ENCODE measurements around the gene ROR1. TPM values are rescaled to one million over a fixed set of nuclear protein-coding genes. Genes with fewer than 3 reads are reported as not detected.

The ROR1 gene
- total RNA-seq, 4 donors from 2014 or later = 2.6 to 37.6 (median 11.5) TPM

DNA sequence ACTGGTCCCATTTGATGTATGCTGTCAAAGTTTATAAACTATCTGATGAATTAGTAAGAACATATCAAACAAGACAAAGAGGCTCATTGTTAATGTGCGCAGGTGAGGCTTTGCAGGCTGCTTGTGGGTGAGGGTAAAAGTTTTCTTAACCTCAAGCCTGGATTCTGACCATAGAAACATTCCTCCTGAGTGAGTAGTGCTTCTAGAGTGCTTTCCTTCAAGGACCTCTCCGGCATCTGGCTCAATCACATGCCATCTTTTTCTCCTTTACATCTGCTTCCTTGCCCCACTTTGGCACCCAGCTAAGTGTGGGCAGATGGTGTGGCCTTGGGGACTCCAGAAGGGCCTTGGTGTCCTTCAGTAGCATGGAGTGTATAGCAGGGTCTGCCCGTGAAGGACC lies 104.0 kb downstream of the ROR1 start:
- DNase-seq = no peak
- Histone ChIP-seq H3K27me3 (no peaks in the 10 kb centered on the region), H3K4me1 (no peaks in the 10 kb centered on the region), H3K36me3 (no peaks in the 10 kb centered on the region), H3K4me3 (no peak overlapping the region), H3K9me3 (no peaks in the 10 kb centered on the region), H3K27ac (no peak overlapping the region)
- TF ChIP-seq, protein P1, sequence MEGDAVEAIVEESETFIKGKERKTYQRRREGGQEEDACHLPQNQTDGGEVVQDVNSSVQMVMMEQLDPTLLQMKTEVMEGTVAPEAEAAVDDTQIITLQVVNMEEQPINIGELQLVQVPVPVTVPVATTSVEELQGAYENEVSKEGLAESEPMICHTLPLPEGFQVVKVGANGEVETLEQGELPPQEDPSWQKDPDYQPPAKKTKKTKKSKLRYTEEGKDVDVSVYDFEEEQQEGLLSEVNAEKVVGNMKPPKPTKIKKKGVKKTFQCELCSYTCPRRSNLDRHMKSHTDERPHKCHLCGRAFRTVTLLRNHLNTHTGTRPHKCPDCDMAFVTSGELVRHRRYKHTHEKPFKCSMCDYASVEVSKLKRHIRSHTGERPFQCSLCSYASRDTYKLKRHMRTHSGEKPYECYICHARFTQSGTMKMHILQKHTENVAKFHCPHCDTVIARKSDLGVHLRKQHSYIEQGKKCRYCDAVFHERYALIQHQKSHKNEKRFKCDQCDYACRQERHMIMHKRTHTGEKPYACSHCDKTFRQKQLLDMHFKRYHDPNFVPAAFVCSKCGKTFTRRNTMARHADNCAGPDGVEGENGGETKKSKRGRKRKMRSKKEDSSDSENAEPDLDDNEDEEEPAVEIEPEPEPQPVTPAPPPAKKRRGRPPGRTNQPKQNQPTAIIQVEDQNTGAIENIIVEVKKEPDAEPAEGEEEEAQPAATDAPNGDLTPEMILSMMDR (IDR thresholded peaks at IDR 0.05) = no peak
- intact Hi-C loops (cut with DNase I; ENCODE audit: low total_unique reads) = no loop called here

DNA sequence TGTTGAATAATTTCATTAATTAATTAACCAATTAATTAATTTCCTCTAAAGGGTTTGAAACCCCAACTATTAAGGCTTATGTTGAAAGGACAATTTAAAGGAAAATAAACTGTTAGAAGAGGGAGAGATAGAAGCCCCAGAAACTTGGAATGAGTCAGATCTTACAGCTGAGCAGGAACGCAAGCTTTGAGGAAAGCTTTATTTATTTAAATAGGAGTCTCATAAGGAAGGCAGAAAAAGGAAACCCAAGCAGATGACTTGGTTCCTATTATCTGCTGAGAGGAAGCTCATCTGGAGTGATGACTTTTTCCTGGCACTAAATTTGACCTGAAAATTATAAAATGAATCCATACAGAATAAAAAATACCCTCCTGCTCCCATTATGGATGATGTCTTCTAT lies 105.1 kb downstream of the ROR1 start:
- Histone ChIP-seq H3K4me3 (no peak overlapping the region), H3K9me3 (no peaks in the 10 kb centered on the region), H3K27ac (no peak overlapping the region), H3K4me1 (no peaks in the 10 kb centered on the region), H3K27me3 (no peaks in the 10 kb centered on the region), H3K36me3 (no peaks in the 10 kb centered on the region)
- TF ChIP-seq POLR2A (IDR thresholded peaks at IDR 0.05) = no peak
- TF ChIP-seq, protein P1 (IDR thresholded peaks at IDR 0.05) = no peak
- intact Hi-C loops (cut with DNase I; ENCODE audit: low total_unique reads) = no loop called here
- no peak for DNase-seq

DNA sequence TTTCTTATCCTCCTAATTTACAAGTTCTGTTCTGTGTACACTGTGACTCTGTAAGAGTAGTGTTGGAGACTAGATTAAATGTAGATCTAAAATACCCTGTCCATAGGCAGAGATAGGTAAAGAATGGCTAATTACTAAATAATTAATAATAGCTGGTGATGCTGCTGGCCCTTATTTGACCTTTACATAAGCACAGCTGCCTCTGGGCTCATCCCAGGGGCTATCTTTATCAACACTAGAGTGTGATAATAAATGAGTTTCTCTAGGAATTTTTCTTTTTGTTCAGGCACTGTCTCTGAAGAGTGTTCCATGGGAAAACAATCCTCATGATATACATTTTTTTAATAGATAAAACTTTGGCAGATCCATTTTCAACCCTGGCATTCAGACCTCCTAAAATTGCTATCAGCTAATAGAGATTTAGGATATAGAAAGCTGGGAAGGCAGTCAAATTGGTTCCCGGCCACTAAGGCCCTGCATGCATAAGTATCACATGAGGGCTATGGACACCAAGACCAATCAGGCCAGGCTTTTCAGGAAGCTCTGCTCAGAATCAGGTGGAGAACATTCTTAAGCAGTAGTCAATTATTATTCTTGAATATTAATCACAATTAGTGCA lies 107.2 kb downstream of the ROR1 start:
- Histone ChIP-seq H3K4me3 (no peak overlapping the region), H3K27ac (no peak overlapping the region), H3K36me3 (no peaks in the 10 kb centered on the region), H3K4me1 (no peaks in the 10 kb centered on the region), H3K27me3 (no peaks in the 10 kb centered on the region), H3K9me3 (no peaks in the 10 kb centered on the region)
- TF ChIP-seq, protein P1 (IDR thresholded peaks at IDR 0.05) = no peak
- no peak for TF ChIP-seq POLR2A (IDR thresholded peaks at IDR 0.05)
- intact Hi-C loops (cut with DNase I; ENCODE audit: low total_unique reads) = no loop called here
- no peak for DNase-seq

DNA sequence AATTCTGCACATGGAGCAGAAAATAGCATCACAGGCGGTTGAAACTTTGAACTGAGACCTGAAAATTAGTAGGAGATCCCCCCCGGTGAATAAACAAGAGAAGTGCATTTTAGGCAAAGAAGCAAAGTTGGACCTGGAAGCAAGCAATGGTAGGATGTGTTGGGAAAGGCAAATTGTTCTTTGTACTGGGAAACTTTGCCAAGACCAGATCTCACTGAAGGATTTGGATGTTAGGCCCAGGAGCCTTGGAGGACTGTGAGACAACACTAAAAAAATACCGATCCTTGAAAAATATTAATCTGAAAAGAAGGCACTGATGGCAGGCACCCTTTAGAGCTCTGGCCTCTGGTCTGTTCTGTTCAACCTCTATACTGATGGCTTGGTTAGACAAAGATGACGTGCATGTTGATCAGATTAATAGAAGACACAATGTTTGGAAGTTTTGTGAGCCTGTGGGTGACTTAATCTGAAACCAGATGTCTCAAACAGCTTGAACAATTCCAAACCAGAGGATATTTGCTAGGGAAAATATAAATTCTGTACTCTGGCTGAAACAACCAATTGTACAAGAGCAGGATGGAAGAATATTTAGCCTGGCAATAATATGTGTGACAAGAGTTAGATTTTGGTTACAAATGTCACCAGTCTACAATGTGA lies 108.4 kb downstream of the ROR1 start:
- no peak for DNase-seq
- Histone ChIP-seq H3K4me3 (no peak overlapping the region), H3K9me3 (no peaks in the 10 kb centered on the region), H3K27ac (no peak overlapping the region), H3K4me1 (no peaks in the 10 kb centered on the region), H3K36me3 (no peaks in the 10 kb centered on the region), H3K27me3 (no peaks in the 10 kb centered on the region)
- intact Hi-C loops (cut with DNase I; ENCODE audit: low total_unique reads) = no loop called here
- TF ChIP-seq POLR2A (IDR thresholded peaks at IDR 0.05) = no peak
- TF ChIP-seq, protein P1 (IDR thresholded peaks at IDR 0.05) = no peak

DNA sequence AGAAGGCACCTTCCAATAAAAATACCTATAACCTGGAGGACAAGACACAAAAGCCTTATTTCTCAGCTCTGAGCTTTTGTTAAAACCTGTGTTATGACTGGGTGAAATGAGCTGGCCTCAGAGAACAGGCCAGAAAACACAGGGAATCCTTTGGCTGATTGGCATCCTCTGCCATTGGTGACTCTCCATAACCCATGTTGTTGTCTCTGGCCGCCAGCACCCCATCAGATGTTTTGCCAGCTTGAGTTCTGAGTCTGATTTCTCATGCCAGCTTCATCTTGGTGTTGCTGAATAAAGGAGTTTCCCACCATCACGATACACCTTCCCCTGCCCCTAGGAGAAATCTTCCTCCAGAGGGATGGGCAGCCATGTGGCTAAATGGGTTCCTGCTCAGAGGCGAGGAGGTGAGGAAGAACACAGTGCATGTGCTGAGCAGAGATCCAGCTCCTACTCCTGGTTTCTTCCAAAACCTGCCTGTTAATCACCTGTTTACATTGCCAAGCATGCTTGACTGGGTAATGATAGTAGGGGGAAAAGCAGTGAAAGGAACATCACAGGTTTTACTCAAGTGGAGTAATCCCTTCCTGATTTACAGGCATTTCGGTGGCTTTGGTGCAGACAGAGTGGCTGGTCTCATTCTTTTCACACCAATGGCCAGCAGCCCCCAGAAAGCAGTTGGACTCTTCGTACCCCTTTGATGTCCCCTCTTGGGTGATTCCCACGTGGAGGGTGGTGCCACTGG lies 109.8 kb downstream of the ROR1 start:
- Histone ChIP-seq H3K27me3 (no peaks in the 10 kb centered on the region), H3K36me3 (no peaks in the 10 kb centered on the region), H3K9me3 (no peaks in the 10 kb centered on the region), H3K4me1 (no peaks in the 10 kb centered on the region), H3K4me3 (no peak overlapping the region), H3K27ac (no peak overlapping the region)
- TF ChIP-seq, protein P1 (IDR thresholded peaks at IDR 0.05) = no peak
- TF ChIP-seq POLR2A (IDR thresholded peaks at IDR 0.05) = no peak
- no peak for DNase-seq
- intact Hi-C loops (cut with DNase I; ENCODE audit: low total_unique reads) = no loop called here

Measured in uterus (tissue), 4 donors.